Ishikawa (cell line): ENCODE data around the gene OR1S2.

Experiments used
- EP300 ChIP-seq: IDR thresholded peaks from 2 replicates; pipeline ENCODE4 v1.6.1; 2012; ENCODE audit warnings: borderline replicate concordance
- FOXM1 ChIP-seq: IDR thresholded peaks from 2 replicates; pipeline ENCODE4 v1.6.1; 2012; ENCODE audit warnings: low read depth, borderline replicate concordance
- NFIC ChIP-seq: IDR thresholded peaks from 2 replicates; pipeline ENCODE4 v1.6.1; 2012
- RAD21 ChIP-seq: IDR thresholded peaks from 2 replicates; pipeline ENCODE4 v1.6.1; 2012; ENCODE audit warnings: low read depth
- REST ChIP-seq: IDR thresholded peaks from 2 replicates; pipeline ENCODE4 v1.6.1; 2012; ENCODE audit warnings: low read depth, mild to moderate bottlenecking

GRCh38 chr11:58192229-58192628 lies 11.7 kb downstream of the OR1S2 start:
- no peak for TF ChIP-seq NFIC
- no peak for TF ChIP-seq REST
- TF ChIP-seq EP300: no peak
- TF ChIP-seq FOXM1: no peak
- no peak for TF ChIP-seq RAD21
